ENCODE measurements around the gene MAST3. TPM values are rescaled to one million over a fixed set of nuclear protein-coding genes. Genes with fewer than 3 reads are reported as not detected.

The MAST3 gene
- total and polyA plus RNA-seq, 7 donors, result 2.6 to 16.3 (median 4.2) TPM

DNA sequence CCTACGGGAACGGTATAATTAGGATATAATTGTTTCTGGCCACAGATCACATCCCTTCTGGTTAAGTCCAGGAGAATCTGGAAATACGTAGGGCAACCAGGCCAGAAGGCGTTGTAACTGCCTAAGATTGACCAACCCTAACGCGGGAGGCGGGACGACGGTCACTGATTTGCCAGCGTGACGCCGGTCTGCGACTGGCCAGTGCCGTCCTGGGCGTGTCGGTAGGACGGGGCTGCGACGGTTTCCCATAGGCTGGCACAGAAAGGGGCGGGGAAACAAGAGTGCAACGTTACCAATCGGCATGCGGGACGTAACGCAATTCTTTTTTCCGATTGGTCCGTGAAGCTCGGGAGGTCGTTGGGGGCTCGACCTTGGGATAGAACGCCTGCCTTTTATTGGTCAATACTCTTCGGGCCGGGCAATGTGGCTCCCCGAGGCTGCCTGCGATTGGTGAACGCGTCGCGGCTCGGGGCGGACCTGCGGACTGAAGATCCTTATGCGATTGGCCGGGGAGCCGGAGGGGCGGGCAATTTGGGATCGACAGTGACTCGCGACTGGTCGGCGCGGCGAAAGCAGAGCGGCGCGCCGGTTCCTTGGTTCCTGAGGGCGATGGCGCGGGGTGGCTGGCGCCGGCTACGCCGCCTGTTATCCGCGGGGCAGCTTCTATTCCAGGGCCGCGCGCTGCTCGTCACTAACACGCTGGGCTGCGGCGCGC, 95.3 kb downstream of the MAST3 start, which contains the start of gene MPV17L2:
MPV17L2 (plus strand) TSS at position 546 of the 715 bp plus-strand sequence; CDS start at position 610, 64 bp downstream.
- TF ChIP-seq POLR2A (IDR thresholded peaks at IDR 0.05) (peak; percentile 90 to 93), POLR2AphosphoS5 (IDR thresholded peaks at IDR 0.05) (peak; percentile 96 to 98 (median 98))
- TF ChIP-seq, protein P1, sequence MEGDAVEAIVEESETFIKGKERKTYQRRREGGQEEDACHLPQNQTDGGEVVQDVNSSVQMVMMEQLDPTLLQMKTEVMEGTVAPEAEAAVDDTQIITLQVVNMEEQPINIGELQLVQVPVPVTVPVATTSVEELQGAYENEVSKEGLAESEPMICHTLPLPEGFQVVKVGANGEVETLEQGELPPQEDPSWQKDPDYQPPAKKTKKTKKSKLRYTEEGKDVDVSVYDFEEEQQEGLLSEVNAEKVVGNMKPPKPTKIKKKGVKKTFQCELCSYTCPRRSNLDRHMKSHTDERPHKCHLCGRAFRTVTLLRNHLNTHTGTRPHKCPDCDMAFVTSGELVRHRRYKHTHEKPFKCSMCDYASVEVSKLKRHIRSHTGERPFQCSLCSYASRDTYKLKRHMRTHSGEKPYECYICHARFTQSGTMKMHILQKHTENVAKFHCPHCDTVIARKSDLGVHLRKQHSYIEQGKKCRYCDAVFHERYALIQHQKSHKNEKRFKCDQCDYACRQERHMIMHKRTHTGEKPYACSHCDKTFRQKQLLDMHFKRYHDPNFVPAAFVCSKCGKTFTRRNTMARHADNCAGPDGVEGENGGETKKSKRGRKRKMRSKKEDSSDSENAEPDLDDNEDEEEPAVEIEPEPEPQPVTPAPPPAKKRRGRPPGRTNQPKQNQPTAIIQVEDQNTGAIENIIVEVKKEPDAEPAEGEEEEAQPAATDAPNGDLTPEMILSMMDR (IDR thresholded peaks at IDR 0.05), result no peak
- intact Hi-C loops (cut with DNase I), result loop anchor here (1.0 to 5.0 kb wide), 2 partner anchors 11 to 41 kb away; partner anchors contain the start of genes PIK3R2 and RAB3A
- H3K9me3 ChIP-seq, result no peaks in the 10 kb centered on the region
- H3K27ac ChIP-seq, result peak within 1 kb of the TSS; percentile 95 to 99 (median 98)
- 0% methylated on average over 74 of the region's 74 CpGs for WGBS, 2 donors
- H3K36me3 ChIP-seq, result peaks cover 0 to 20% (median 3%) of the 10 kb centered on the region in 4 donors
- H3K4me1 ChIP-seq, result peaks cover 0 to 31% (median 24%) of the 10 kb centered on the region in 4 donors
- peak; percentile 100 for DNase-seq
- peak within 1 kb of the TSS; percentile 75 to 91 (median 84) for H3K4me3 ChIP-seq
- no peaks in the 10 kb centered on the region for H3K27me3 ChIP-seq

DNA sequence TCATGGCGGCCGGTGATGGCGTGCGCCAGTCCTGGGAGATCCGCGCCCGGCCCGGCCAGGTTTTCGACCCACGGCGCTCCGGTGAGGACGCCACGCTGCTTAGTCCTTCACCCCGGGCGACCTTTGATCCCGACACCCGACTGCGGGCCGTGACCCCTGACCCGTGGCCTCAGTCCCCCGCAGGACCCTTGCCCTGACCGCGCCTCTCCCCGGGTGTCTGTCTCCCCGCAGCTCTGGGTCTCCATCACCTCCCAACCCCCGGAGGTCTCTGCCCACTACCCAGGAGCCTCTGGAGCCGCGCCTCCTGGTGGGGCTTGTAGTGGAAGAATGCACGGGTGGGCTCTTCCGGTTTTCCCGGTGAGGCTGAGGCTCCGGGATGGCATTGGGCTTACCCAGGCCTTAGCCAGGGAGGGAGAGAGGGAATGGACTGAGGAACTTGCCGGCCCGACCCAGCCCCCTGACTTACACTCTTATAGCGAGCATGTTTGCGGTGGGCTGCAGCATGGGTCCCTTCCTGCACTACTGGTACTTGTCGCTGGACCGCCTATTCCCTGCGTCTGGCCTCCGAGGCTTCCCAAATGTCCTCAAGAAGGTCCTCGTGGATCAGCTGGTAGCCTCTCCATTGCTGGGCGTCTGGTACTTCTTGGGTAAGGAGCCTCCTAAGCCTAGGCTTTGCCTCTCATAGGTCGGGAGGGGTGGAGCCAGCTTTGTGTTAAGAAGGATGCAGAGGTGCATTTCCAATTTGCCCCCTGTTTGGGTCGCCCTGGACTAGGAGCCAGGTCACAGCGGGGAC, 96.0 kb downstream of the MAST3 start:
- no peaks in the 10 kb centered on the region for H3K9me3 ChIP-seq
- peak; percentile 79 for DNase-seq
- peaks cover 0 to 31% (median 24%) of the 10 kb centered on the region in 4 donors for H3K4me1 ChIP-seq
- peak overlapping the region; percentile 75 to 91 (median 84) for H3K4me3 ChIP-seq
- H3K36me3 ChIP-seq, result peaks cover 0 to 28% (median 3%) of the 10 kb centered on the region in 4 donors
- H3K27ac ChIP-seq, result peak overlapping the region; percentile 94 to 98 (median 96)
- 3 to 5% methylated on average over 46 of the region's 46 CpGs for WGBS, 2 donors
- H3K27me3 ChIP-seq, result no peaks in the 10 kb centered on the region
- TF ChIP-seq POLR2AphosphoS5 (IDR thresholded peaks at IDR 0.05) (no peak), POLR2A (IDR thresholded peaks at IDR 0.05) (no peak), EP300 (IDR thresholded peaks at IDR 0.05) (no peak)
- TF ChIP-seq, protein P1 (IDR thresholded peaks at IDR 0.05), result no peak
- intact Hi-C loops (cut with DNase I), result loop anchor here (1.0 to 5.0 kb wide), 2 partner anchors 11 to 41 kb away; partner anchors contain the start of genes PIK3R2 and RAB3A

DNA sequence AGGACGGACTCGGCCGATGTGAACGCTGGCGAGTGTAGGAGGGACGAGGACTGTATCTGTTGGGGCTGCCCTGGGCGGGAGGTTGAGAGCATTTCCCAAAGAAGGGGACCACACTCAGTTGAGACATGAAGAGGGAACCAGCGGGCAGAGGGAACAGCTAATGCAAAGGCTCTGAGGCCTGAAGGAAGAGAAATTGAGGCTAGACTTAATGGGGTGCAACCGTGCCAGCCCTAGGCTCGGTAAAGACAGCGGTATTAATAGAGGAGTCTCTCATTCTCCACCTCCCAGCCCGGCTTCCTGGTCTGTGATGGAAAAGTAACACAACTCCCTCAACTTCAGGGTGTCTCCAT, 96.6 kb downstream of the MAST3 start:
- intact Hi-C loops (cut with DNase I), result loop anchor here (5.0 kb wide), 1 partner anchor 42 kb away; the partner anchor contains the start of gene PIK3R2
- H3K27me3 ChIP-seq, result no peaks in the 10 kb centered on the region
- DNase-seq, result no peak
- TF ChIP-seq POLR2AphosphoS5 (IDR thresholded peaks at IDR 0.05), result no peak
- TF ChIP-seq, protein P1 (IDR thresholded peaks at IDR 0.05), result no peak
- no peak for TF ChIP-seq EP300 (IDR thresholded peaks at IDR 0.05)
- no peak for TF ChIP-seq POLR2A (IDR thresholded peaks at IDR 0.05)
- peak overlapping the region; percentile 94 to 98 (median 96) for H3K27ac ChIP-seq
- peaks cover 0 to 34% (median 3%) of the 10 kb centered on the region in 4 donors for H3K36me3 ChIP-seq
- no peaks in the 10 kb centered on the region for H3K9me3 ChIP-seq
- H3K4me3 ChIP-seq, result peak overlapping the region in 3 of 4 donors; percentile 82 to 91 (median 85)
- WGBS, 2 donors, result 54 to 71% methylated on average over 12 of the region's 12 CpGs
- peaks cover 0 to 31% (median 24%) of the 10 kb centered on the region in 4 donors for H3K4me1 ChIP-seq

DNA sequence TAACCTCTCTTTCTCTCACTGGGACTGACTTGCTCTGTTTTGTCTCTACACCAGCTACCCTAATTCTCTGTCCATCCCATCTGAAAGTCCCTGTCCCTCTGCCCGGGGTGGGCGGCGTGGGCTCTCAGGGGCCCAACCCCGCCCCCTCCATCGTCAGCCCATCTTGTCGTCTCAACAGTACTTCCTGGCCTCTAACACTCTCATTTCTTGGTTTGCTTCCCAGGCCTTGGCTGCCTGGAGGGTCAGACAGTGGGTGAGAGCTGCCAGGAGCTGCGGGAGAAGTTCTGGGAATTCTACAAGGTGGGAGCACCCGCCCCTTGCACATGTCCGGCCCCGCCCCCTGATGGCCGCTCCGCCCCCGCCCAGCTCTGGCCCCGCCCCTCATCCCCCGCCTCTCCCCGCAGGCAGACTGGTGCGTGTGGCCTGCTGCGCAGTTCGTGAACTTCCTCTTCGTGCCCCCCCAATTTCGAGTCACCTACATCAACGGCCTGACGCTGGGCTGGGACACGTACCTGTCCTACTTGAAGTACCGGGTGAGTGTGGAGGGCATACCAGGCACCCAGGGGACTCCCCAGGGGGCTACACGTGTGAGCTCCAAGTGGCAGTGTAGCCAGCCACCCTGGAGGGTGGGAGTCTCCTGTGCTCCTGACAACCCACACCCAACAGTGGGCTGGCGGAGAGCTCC, 97.1 kb downstream of the MAST3 start:
- H3K4me3 ChIP-seq, result peak overlapping the region; percentile 18 to 91 (median 50)
- H3K27ac ChIP-seq, result peak overlapping the region; percentile 94 to 98 (median 96)
- WGBS, 2 donors, result 34 to 43% methylated on average over 27 of the region's 27 CpGs
- H3K36me3 ChIP-seq, result peaks cover 0 to 39% (median 6%) of the 10 kb centered on the region in 4 donors
- intact Hi-C loops (cut with DNase I), result loop anchor here (5.0 kb wide), 1 partner anchor 42 kb away; the partner anchor contains the start of gene PIK3R2
- peaks cover 0 to 31% (median 24%) of the 10 kb centered on the region in 4 donors for H3K4me1 ChIP-seq
- DNase-seq, result peak; percentile 90
- H3K9me3 ChIP-seq, result no peaks in the 10 kb centered on the region
- TF ChIP-seq, protein P1 (IDR thresholded peaks at IDR 0.05), result no peak
- TF ChIP-seq EP300 (IDR thresholded peaks at IDR 0.05) (no peak), POLR2A (IDR thresholded peaks at IDR 0.05) (no peak), POLR2AphosphoS5 (IDR thresholded peaks at IDR 0.05) (peak in 2 of 4 donors; percentile 10 to 37)
- no peaks in the 10 kb centered on the region for H3K27me3 ChIP-seq
